K562 (cell line): ENCODE data around the gene JSRP1. TPM values are rescaled to one million over a fixed set of nuclear protein-coding genes. Genes with fewer than 3 reads are reported as not detected.

Experiments
- ATAC-seq: fragments of 200-7000 bp; cut with Tn5 transposase; 3 replicates; pipeline ENCODE4 v1.9.1; 2020; ENCODE audit warnings: moderate library complexity
- BruUV-seq: library from RNA; stranded (reverse); fragments of 400-500 nt; replicated peaks from 2 replicates; lab custom pipeline; 2021; lab: Mats Ljungman, UMichigan
- CTCF ChIA-PET: fragments of 300-600 bp; formaldehyde crosslinking; extraction: SDS; loops from one replicate; lab custom pipeline; 2021; ENCODE audit warnings: low intra/inter-chr PET ratio; lab: Yijun Ruan, JAX
- POLR2A ChIA-PET: fragments of 300-600, 350-650 bp; sonication (Branson Sonifier 250); formaldehyde crosslinking; extraction: SDS; loops from one replicate; lab custom pipeline; 2021; ENCODE audit warnings: antibody characterized with exemption, inconsistent platforms; lab: Yijun Ruan, JAX
- DNase-seq, 4 experiments: peaks; one replicate each; pipeline versions ENCODE4 v3.0.0 to v3.0.0-alpha.2; 2011 to 2018; ENCODE audit warnings: low spot score in 3 of 4, mixed read lengths in 3 of 4; ENCODE audit errors: extremely low read depth in 1 of 4
- FAIRE-seq: peaks from 2 replicates; lab custom pipeline; 2011; peaks lifted over from hg19 to GRCh38; lab: Jason Lieb, UNC
- H2AFZ ChIP-seq: 2 replicates; pipeline ENCODE4 v1.6.0; 2011; ENCODE audit warnings: low read depth, low read length, control low read depth, inconsistent platforms
- H3K27ac ChIP-seq: fragments of 200-600 bp; 3 replicates; pipeline ENCODE4 v1.8.0; 2011; ENCODE audit warnings: low read depth, mild to moderate bottlenecking, control low read depth, inconsistent platforms, low read length, moderate library complexity, mixed read lengths; ENCODE audit errors: extremely low read depth
- H3K27me3 ChIP-seq, 2 experiments: fragments of 300-600 bp in 1 of 2; 2 replicates in 1 of 2; 3 replicates in 1 of 2; pipeline versions ENCODE4 v1.6.0 to v1.8.0; 2011; ENCODE audit warnings: inconsistent platforms in 2 of 2, low read length in 2 of 2, mild to moderate bottlenecking in 1 of 2, mixed read lengths in 1 of 2, moderate library complexity in 1 of 2; ENCODE audit not compliant: control insufficient read depth in 2 of 2, insufficient read depth in 2 of 2
- H3K36me3 ChIP-seq: fragments of 300-600 bp; 3 replicates; pipeline ENCODE4 v1.8.0; 2011; ENCODE audit warnings: mild to moderate bottlenecking, low read length, inconsistent platforms; ENCODE audit not compliant: control insufficient read depth, insufficient read depth
- H3K4me1 ChIP-seq, 2 experiments: fragments of 200-600 bp in 1 of 2; replicated peaks in 1 of 2; 2 replicates in 1 of 2; 3 replicates in 1 of 2; pipeline versions ENCODE4 v1.5.1 to v1.8.0; 2011; ENCODE audit warnings: inconsistent platforms in 2 of 2, low read length in 2 of 2, mild to moderate bottlenecking in 1 of 2, mixed read lengths in 1 of 2, moderate library complexity in 1 of 2; ENCODE audit not compliant: control insufficient read depth in 2 of 2, insufficient read depth in 2 of 2
- H3K4me2 ChIP-seq: 2 replicates; pipeline ENCODE4 v1.6.1; 2011; ENCODE audit warnings: low read length, control low read depth, inconsistent platforms, mixed read lengths; ENCODE audit not compliant: insufficient read depth
- H3K4me3 ChIP-seq: fragments of 200-600 bp; sonication (generic), shearing (Covaris generic); 2 replicates; pipeline ENCODE4 v1.5.1; 2016; ENCODE audit warnings: control low read depth, inconsistent platforms
- H3K79me2 ChIP-seq: fragments of 200-600 bp; 3 replicates; pipeline ENCODE4 v1.8.0; 2011; ENCODE audit warnings: low read length, inconsistent platforms; ENCODE audit not compliant: control insufficient read depth, insufficient read depth
- H3K9ac ChIP-seq, 2 experiments: 2 replicates each; pipeline versions ENCODE4 v1.6.0 to v1.6.1; 2011; ENCODE audit warnings: low read depth in 2 of 2, low read length in 2 of 2, control low read depth in 1 of 2, inconsistent platforms in 1 of 2, mild to moderate bottlenecking in 1 of 2, mixed read lengths in 1 of 2; ENCODE audit not compliant: insufficient read depth in 1 of 2
- H3K9me1 ChIP-seq: one replicate; pipeline ENCODE4 v1.6.0; 2011; ENCODE audit warnings: inconsistent platforms, mild to moderate bottlenecking, low read length, moderate library complexity; ENCODE audit not compliant: control insufficient read depth, insufficient read depth
- H3K9me3 ChIP-seq: replicated peaks from 2 replicates; pipeline ENCODE4 v1.5.1; 2011; ENCODE audit warnings: low read depth, low read length, inconsistent platforms; ENCODE audit not compliant: control insufficient read depth, insufficient read depth
- H4K20me1 ChIP-seq: replicated peaks from 2 replicates; pipeline ENCODE4 v1.6.1; 2011; ENCODE audit warnings: low read length, inconsistent platforms, mixed read lengths; ENCODE audit not compliant: control insufficient read depth, insufficient read depth
- ESRRA ChIP-seq: fragments of 450-650 bp; IDR thresholded peaks from 2 replicates; pipeline ENCODE4 v1.6.1; 2014; ENCODE audit warnings: low read depth, mild to moderate bottlenecking, moderate library complexity, borderline replicate concordance
- NRF1 ChIP-seq, 2 experiments: fragments of 450-650 bp; IDR thresholded peaks in 1 of 2; conservative IDR thresholded peaks in 1 of 2; 2 replicates each; pipeline ENCODE4 v1.6.1; 2014; ENCODE audit warnings: mild to moderate bottlenecking in 2 of 2
- RBM22 ChIP-seq: fragments of 200-400 bp; formaldehyde crosslinking; IDR thresholded peaks from 2 replicates; pipeline ENCODE4 v1.6.1; 2018; ENCODE audit warnings: low read length, low read depth; ENCODE audit not compliant: poor library complexity, severe bottlenecking
- WGBS: fragments of 100-300 bp; shearing (Covaris generic); methylation state at CpG from one replicate; pipeline ENCODE4 v1.1.6; 2016; ENCODE audit warnings: low coverage, mixed read lengths; ENCODE audit not compliant: insufficient coverage; ENCODE audit errors: missing lambda C conversion rate; 5-methylcytosine and 5-hydroxymethylcytosine counted together
- in situ Hi-C: fragments of 300-500 bp; cut with MboI; formaldehyde crosslinking; loops from 4 replicates; pipeline ENCODE4 v1.15.0; 2018; ENCODE audit warnings: inconsistent platforms, mixed read lengths
- intact Hi-C: fragments of 100-400 bp; cut with micrococcal nuclease; formaldehyde crosslinking; loops from 2 replicates; pipeline ENCODE4 v1.14.2; 2022
- polyA plus RNA-seq, 8 experiments: library from polyadenylated mRNA; depleted of rRNA in 4 of 8; stranded (reverse) in 5 of 8; unstranded in 3 of 8; fragments of >200 nt; fragmentation: Nextera tagmentation in 2 of 8; fragmentation: Illumina TruSeq in 1 of 8; extraction: Ambion mirVana in 2 of 8; extraction: Trizol in 1 of 8; gene quantifications; 2 replicates each; pipeline versions ENCODE4 v1.2.1 to v1.2.3, GENCODE V29; 2011 to 2014; ENCODE audit warnings: inconsistent platforms in 1 of 8, missing spikeins in 1 of 8
- total RNA-seq, 7 experiments: library from RNA; depleted of rRNA in 6 of 7; stranded (reverse); fragments of >200 nt in 6 of 7; fragmentation: Illumina TruSeq in 2 of 7; extraction: Trizol in 2 of 7; gene quantifications; 2 replicates each; pipeline versions ENCODE4 v1.2.1 to v1.2.3, GENCODE V29; 2011 to 2021; ENCODE audit warnings: low replicate concordance in 1 of 7
- TF ChIP-seq, protein P1 (sequence below): fragments of 450-650 bp; conservative IDR thresholded peaks from 2 replicates; pipeline ENCODE4 v1.6.1; 2016; ENCODE audit warnings: missing genetic modification characterization, low read depth, mild to moderate bottlenecking, missing compliant biosample characterization, moderate library complexity

Gene JSRP1
- total and polyA plus RNA-seq, 9 of the 15 experiments (the other 6 are each of a cell fraction or from before 2014, with no cell fraction given) = 0.08 to 1.2 (median 0.51) TPM; not detected in 4

DNA sequence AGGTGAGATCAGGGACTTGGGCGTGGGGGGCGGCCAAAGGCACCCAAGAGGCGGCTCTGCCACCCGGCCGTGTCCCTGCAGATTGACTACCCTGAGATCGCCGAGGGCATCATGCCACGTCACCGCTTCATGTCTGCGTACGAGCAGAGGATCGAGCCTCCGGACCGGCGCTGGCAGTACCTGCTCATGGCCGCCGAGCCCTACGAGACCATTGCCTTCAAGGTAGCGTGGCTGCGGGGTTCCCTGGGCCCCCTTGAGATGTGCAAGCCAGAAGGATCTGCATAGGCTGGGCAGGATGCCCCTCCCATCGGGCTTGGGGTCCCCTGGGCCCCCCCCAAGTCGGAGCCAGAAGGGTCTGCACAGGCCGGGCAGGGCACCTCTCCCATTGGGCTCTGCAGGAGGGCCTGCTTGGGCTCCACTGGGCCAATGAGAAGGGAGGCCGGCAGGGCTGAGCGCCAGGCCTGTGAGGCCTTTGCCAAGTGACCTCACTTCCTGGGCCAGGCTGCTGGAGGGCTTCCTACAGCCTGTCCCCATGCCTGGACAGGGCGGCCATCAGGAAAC lies 9.3 kb downstream of the JSRP1 start:
- FAIRE-seq (no peak), ATAC-seq (0 out of 3 replicates have a peak, but pooled peaks have one; percentile 4), DNase-seq (no peak)
- Histone ChIP-seq H4K20me1 (peaks cover 17% of the 10 kb centered on the region), H3K9ac (peak overlapping the region in 1 of 2 experiments; percentile 31; a peak in 1 of 4 replicates), H2AFZ (no peak overlapping the region), H3K36me3 (peaks cover 76% of the 10 kb centered on the region; the same call in 2 of the 3 replicates), H3K4me3 (no peak overlapping the region), H3K27me3 (no peaks in the 10 kb centered on the region)
- ChIA-PET POLR2A (interaction anchor here (0.5 to 1.9 kb wide), 4 partner anchors 8 to 78 kb away, joined by 3 to 7 read pairs (median 6); no protein-coding TSS in a partner anchor), CTCF (no interaction called here)
- no TSS peak for BruUV-seq
- intact Hi-C loops = no loop called here
- no peak for TF ChIP-seq NRF1 (conservative IDR thresholded peaks at IDR 0.05 in 1 of 2, IDR thresholded peaks at IDR 0.05 in 1 of 2)
- peak; percentile 65 for TF ChIP-seq RBM22
- TF ChIP-seq ESRRA = no peak
- TF ChIP-seq, protein P1, sequence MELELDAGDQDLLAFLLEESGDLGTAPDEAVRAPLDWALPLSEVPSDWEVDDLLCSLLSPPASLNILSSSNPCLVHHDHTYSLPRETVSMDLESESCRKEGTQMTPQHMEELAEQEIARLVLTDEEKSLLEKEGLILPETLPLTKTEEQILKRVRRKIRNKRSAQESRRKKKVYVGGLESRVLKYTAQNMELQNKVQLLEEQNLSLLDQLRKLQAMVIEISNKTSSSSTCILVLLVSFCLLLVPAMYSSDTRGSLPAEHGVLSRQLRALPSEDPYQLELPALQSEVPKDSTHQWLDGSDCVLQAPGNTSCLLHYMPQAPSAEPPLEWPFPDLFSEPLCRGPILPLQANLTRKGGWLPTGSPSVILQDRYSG (tag) = no peak
- TF ChIP-seq, all 486 proteins: peak for 1
- H3K27ac ChIP-seq = no peak overlapping the region
- no peaks in the 10 kb centered on the region for H3K9me1 ChIP-seq
- WGBS = 93% methylated on average over 16 of the region's 26 CpGs
- in situ Hi-C loops = no loop called here
- H3K79me2 ChIP-seq = peaks cover 24% of the 10 kb centered on the region
- no peak overlapping the region for H3K4me2 ChIP-seq
- H3K9me3 ChIP-seq = no peaks in the 10 kb centered on the region
- peaks cover 0 to 69% of the 10 kb centered on the region in 2 experiments; a peak in 2 of 5 replicates for H3K4me1 ChIP-seq
